Astrocyte of the hippocampus (primary cell): ENCODE results near the gene BAZ2B.
A peak's percentile ranks its signal among the peaks of the same experiment; 100 is the strongest.

Source experiments
- DNase-seq: peaks from one replicate; pipeline ENCODE4 v3.0.0; 2011; ENCODE audit warnings: low read depth, low spot score

BAZ2B gene

DNA sequence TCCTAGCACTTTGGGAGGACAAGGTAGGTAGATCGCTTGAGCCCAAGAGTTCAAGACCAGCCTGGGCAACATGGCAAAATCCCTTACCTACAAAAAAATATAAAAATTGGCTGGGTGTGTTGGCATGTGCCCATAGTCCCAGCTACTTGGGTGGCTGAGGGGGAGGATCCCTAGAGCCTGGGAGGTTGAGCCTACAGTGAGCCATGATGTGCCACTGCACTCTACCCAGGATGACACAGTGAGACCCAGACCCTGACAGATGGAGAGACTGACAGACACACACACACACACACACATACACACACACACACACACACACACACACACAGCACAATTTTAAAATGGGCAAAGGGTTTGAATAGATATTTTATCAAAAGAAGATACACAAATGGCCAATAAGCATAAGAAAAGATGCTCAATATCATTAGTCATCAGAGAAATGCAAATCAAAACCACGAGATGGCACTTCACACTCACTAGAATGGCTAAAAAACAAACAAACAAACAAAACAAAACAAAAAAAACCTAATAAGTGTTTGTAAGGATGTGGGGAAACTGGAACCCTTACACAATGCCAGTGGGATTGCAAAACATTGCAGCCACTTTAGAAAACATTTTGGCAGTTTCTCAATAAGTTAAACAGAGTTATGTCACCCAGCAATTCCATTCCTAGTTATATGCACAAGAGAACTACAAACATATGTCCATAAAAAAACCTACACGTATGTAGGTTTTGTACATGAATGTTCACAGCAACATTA lies 42.3 kb downstream of the BAZ2B start:
- DNase-seq = no peak

DNA sequence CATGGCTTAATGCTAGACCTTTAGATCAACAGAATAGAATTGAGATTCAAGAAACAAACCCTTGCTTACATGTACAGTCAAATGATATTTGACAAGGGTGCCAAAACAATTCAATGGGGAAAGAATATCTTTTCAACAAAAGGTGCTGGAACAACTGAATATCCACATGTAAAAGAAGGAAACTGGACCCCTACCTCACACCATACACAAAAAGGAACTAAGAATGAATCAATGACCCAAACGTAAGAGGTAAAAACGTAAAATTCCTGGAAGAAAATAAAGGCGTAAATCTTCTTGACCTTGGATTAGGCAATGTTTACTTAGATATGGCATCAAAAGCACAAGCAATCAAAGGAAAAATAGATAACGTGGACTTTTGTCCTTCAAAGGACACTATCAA lies 43.1 kb downstream of the BAZ2B start:
- DNase-seq = no peak

- no peak for DNase-seq
These were observed 43.9 kb downstream of the BAZ2B start for GRCh38 chr2:159572459-159572858.

DNA sequence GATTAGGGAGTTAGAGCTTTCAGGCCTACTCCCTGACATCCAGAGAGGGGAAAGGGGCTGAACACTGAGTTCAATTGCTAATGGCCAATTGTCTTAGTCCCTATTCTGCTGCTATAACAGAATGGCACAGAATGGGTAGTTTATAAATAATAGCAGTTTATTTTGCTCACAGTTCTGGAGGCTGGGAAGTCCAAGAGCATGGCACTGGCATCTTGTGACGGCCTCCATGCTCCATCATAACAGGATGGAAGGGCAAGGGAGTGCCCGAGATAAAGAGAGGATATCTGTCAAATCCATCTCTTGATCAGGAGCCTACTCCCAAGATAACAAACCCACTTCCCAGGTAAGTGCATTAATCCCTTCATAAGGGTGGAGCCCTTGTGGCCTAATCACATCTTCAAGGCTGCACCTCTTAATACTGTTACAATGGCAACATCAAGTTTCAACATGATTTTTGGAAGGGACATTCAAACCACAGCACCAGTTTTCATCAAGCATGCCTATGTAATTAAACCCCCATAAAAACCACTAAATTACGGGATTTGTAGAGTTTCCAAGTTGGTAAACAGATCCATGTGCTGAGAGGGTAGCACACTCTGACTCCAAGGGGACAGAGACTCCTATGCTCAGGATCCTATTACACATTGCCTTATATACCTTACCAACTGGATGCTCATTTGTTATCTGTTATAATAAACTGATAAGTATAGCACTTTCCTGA lies 44.6 kb downstream of the BAZ2B start:
- no peak for DNase-seq

DNA sequence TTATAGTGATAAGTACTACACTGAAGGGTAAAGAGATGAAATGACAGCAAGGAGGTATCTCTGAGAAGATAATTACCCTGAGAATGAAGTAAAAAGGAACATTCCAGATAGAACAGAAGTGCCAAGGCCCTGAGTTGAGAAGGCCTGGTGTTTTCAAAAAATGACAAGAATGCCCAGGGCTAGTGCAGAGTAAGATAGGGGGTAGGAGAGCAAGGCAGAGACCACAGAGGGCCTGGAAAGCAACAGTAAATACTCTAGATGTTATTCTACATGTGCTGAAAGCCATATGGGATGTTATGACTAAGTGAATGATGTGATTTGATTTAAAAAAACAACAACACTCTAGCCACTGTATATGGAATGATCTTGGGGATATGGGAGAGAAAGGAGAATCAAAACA lies 52.3 kb downstream of the BAZ2B start:
- peak; percentile 30 for DNase-seq

DNA sequence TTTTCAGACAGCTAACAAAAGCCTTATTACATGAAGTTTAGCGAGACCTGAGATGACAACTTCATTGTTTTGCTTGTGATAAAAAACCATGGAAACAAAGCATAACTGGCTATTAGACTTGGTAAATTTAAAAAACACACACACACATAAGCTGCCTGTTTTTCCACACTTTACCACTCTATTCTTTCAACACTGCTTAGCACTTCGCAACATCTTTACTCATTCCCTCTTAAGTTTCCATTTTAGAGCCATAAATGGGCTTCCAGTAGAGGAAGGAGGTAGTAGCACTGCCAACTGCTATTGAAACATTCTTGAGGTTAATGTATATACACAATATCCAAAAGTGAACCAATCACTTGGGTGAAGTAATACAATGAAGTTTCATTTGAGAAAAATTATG lies 54.1 kb downstream of the BAZ2B start:
- no peak for DNase-seq

DNA sequence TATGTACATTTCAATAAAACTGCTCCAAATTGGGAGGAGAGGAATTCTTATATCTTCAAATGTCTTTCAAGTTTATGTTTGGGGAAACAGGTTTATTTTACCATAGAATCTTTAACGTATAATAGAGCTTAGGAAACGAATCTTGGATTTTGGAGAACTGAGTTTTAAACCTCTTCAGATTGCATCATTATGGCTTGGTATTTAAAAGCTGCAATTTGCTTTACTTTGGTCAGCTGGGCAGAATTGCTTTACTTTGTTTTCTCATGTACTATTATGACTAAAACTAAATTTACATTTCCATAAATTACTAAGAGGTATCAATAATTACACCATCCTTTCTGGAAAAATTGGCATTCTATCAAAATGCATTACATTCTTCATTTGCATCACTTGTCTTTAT lies 54.6 kb downstream of the BAZ2B start:
- no peak for DNase-seq

GRCh38 chr2:159561242-159561641 lies 55.1 kb downstream of the BAZ2B start:
- DNase-seq = no peak

DNA sequence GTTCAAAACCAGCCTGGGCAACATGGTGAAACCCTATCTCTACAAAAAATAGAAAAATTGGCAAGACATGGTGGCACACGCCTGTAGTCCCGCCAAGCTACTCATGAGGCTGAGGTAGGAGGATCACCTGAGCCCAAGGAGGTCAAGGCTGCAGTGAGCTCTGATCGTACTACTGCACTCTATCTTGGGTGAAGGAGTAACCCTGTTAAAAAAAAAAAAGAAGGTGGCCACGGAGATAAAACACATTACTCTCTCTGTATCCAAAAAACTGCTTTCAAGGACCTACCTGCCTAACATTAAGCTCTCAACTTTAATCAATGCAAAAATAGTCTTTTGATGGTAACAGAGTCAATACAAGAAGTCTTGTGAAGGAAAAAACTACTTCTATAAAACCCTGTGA lies 57.3 kb downstream of the BAZ2B start:
- DNase-seq = no peak

- no peak for DNase-seq
These were observed 57.9 kb downstream of the BAZ2B start for GRCh38 chr2:159558479-159558878.

- DNase-seq = no peak
These were observed 58.8 kb downstream of the BAZ2B start for GRCh38 chr2:159557437-159558034.

DNA sequence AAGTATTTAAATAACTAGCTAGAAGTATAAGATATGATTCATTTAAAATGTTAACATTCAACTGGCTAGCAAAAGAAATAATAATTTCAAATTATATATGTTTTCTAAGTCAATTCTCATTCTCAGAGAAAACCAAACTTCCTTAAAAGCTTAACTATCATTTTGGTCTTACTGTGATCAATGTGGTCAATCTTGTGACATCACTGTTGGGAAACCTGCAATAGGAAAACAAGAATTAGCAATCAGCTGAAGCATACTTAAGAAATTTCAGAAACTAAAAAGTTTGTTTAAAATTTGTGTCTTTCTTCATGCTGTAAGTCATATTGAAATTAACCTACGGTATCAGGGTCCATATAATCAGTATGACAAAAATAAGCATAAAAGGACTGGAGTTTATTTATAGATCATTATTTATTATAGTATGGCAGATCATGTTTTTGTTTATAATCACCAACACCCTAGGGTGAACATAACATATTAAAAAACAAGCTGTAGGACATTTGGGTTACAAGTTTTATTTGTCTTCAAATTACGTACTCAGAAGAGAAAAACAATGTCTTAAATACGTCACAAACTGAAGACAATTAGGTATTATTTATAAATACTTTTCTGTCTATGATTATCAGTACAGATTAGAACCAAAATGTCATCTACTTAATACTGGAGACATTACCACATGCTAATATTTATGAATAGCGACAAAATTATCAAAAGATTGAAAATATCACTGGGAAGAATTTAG lies 60.5 kb downstream of the BAZ2B start:
- no peak for DNase-seq

GRCh38 chr2:159553727-159554126 lies 62.6 kb downstream of the BAZ2B start:
- DNase-seq = no peak

- DNase-seq = peak; percentile 9
These were observed 64.5 kb downstream of the BAZ2B start for GRCh38 chr2:159551806-159552205.

DNA sequence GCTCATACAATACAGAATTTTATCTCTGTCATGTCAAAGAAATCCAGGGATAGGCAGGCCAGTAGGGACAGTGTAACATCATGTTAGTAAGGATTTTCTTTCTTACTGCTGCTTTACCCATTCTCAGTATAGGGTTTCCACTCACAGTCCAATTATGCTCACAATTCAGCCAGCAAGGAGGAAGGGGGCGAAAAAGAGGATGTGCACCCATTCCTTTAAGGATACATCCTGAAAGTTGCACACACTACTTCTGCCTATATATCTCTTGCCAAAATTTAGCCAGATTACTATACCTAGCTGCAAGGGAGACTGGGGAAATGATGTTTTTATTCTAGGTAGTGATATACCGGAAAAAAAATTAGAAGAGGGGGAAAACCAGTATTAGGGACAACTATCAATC lies 66.1 kb downstream of the BAZ2B start:
- no peak for DNase-seq

DNA sequence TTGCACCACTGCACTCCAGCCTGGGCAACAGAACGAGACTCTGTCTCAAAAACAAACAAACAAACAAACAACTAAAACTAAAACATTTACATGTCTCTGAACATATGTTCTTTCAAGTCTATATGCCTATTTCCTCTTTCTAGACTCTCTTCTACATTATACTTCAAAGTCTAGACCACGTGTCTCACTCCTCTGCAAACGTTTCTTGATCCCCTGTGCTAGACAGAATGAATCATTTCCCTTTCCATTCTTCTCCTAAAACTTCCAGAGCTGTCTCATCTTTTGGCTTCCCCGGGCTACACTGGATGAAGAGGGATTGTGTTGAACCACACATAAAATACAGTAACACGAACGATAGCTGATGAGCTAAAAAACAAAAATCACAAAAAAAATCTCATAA lies 67.1 kb downstream of the BAZ2B start:
- peak; percentile 5 for DNase-seq

DNA sequence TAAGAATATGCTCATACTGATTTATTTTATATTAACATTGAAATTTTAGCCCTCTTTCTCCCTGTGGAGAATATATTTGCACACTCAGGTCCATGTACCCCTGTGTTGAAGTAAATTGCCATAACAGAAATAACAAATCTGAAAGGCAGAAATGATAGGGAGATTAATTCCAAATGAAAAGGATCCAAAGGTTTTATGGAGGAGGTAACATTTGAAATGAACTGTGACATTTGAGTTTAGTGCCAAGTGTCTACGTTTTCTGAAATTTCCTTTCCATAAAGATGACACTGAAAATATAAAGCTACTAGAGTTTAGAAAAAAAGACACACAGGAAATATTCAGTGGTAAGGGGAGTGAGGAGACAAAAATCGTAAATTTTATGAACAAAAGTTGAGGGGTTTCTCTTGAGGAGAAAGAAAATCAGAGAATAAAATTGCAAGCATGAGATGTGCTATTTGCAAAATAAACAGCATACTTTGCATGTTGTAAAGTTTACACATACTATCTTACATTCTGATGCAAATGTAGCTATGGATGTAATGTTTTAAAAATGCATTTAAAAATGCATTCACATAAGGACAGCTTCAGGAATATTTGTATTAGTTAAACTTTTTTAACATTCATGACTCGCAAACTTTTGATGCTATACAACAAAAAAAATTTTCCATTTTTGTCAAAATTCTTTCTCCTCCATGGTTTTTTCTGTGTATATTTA lies 69.5 kb downstream of the BAZ2B start:
- no peak for DNase-seq

DNA sequence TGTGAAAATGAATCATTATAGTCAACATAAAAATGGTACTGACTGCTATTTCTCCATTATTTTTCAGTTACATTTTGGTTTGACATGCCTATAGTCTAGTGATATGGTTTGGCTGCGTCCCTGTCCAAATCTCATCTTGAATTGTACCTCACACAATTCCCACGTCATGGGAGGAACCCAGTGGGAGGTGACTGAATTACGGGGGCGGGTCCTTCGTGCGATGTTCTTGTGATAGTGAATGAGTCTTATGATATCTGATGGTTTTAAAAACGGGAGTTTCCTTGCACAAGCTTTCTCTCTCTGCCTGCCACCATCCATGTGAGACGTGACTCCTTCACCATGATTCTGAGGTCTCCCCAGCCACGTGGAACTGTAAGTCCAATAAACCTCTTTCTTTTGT lies 70.3 kb downstream of the BAZ2B start:
- no peak for DNase-seq

DNA sequence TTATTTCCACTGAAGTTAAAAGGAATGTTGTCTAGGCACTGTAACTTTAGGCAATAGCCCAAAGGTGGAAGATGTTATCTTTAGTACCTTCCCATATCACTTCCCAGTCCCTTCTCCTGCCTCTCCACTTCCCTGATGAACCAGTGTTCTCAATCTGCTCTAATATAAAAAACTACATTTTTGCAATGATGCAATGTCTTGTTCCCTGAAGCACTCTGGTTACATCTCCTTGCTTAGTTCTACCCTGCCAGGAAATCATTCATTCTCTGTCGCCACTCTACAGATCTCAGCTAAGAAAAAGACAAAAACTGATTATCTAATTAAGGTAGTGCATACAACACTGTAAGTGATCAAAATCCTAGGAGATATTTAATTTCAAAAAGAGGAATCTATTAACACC lies 71.3 kb downstream of the BAZ2B start:
- DNase-seq = no peak

GRCh38 chr2:159542101-159542500 lies 74.2 kb downstream of the BAZ2B start:
- DNase-seq = no peak

GRCh38 chr2:159539701-159540100 lies 76.6 kb downstream of the BAZ2B start:
- DNase-seq = no peak

DNA sequence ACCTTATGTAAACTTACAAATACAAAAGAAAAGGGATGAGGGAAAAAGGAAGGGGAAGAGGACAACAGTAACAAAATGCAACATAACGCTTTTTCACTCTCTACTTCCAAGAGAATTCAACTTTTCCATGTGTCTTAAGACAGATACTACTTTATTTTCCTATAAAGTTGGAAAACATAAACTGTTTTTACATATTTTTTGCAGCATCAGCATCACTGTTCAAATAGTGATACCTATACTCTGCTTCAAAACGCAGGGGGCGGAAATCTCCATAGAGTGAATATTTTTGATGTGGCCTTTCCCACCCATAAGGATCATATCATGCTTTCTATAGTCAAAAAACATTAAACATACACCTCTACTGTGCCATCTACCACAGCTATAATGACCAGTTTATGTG lies 77.5 kb downstream of the BAZ2B start:
- DNase-seq = no peak
